Left lung (tissue), 10 donors: ENCODE data around the gene EXOC4. TPM values are rescaled to one million over a fixed set of nuclear protein-coding genes. Genes with fewer than 3 reads are reported as not detected.

Source experiments
- ATAC-seq: fragments of 200-7000 bp; cut with Tn5 transposase; one replicate; pipeline ENCODE4 v1.9.1; 2020; ENCODE audit warnings: moderate library complexity
- DNase-seq, 4 donors: peaks; one replicate each; pipeline ENCODE4 v3.0.0-alpha.2; 2013 to 2020
- H3K27ac ChIP-seq, 2 donors: fragments of 200-600 bp; sonication (generic) in 1 of 2; one replicate each; pipeline versions ENCODE4 v1.5.0 to v1.8.0; 2020 to 2021
- H3K27me3 ChIP-seq, 2 donors: fragments of 200-600 bp; sonication (generic) in 1 of 2; one replicate each; pipeline versions ENCODE4 v1.5.0 to v1.8.0; 2020 to 2021
- H3K36me3 ChIP-seq, 2 donors: fragments of 200-600 bp; sonication (generic) in 1 of 2; one replicate each; pipeline versions ENCODE4 v1.5.0 to v1.8.0; 2020 to 2021
- H3K4me1 ChIP-seq, 2 donors: fragments of 200-600 bp; one replicate each; pipeline ENCODE4 v1.8.0; 2021
- H3K4me3 ChIP-seq, 2 donors: fragments of 200-600 bp; sonication (generic) in 1 of 2; one replicate each; pipeline versions ENCODE4 v1.5.0 to v1.8.0; 2020 to 2021; ENCODE audit warnings: mild to moderate bottlenecking in 1 of 2
- H3K9me3 ChIP-seq, 2 donors: fragments of 200-600 bp; sonication (generic) in 1 of 2; one replicate each; pipeline versions ENCODE4 v1.5.0 to v1.8.0; 2020 to 2021
- intact Hi-C, 2 donors: fragments of 100-400 bp; cut with DNase I; formaldehyde crosslinking; loops; one replicate each; pipeline versions ENCODE4 v1.11.2 to v1.14.2; 2022
- polyA plus RNA-seq, 6 donors: library from polyadenylated mRNA; unstranded; fragments of 120-200 nt; gene quantifications; one replicate each; pipeline ENCODE4 v1.2.1, GENCODE V29; 2013; ENCODE audit not compliant: insufficient read length in 6 of 6
- total RNA-seq, 2 donors: library from RNA; stranded (reverse); fragmentation: NEBNext Ultra II Directional; extraction: Animal tissue kit (Norgen Biotek cat#: 25700); gene quantifications; one replicate each; pipeline ENCODE4 v1.2.1, GENCODE V29; 2021
- TF ChIP-seq, protein P1 (sequence below), 2 donors: fragments of 200-600 bp; sonication (generic) in 1 of 2; IDR thresholded peaks; one replicate each; pipeline versions ENCODE4 v1.5.0 to v1.8.0; 2021; ENCODE audit warnings: antibody characterized with exemption in 2 of 2
- donor health status: DM: no; HTN: yes; CAD: no.
- donor health status: DM: no; HTN: no; CAD: no.

Gene EXOC4
- total and polyA plus RNA-seq, 8 donors, result 52.5 to 79.4 (median 65.9) TPM

DNA sequence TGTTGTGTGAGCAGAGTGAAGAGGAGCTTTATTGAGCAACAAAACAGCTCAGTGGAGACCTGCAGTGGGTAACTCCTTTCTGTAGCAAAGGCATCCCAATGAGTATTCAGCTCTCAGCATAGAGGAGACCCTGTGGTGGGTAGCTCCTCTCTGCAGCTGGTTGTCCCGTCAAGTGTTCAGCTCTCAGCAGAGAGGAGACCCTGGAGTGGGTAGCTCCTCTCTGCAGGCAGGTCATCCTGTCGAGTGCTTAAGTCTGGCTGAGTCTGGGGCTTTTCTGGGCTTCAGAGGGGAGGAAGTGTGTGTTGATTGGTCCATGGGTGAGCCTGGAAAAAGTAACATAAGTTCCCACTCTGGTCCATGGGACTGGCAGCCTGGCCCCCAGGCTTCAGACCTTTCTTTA, 702.3 kb downstream of the EXOC4 start:
- Histone ChIP-seq H3K27ac (no peak overlapping the region), H3K27me3 (no peaks in the 10 kb centered on the region), H3K4me1 (no peaks in the 10 kb centered on the region), H3K4me3 (no peak overlapping the region), H3K9me3 (no peaks in the 10 kb centered on the region), H3K36me3 (peaks cover 0 to 5% of the 10 kb centered on the region in 2 donors)
- DNase-seq (no peak), ATAC-seq (no peak)
- TF ChIP-seq, protein P1, sequence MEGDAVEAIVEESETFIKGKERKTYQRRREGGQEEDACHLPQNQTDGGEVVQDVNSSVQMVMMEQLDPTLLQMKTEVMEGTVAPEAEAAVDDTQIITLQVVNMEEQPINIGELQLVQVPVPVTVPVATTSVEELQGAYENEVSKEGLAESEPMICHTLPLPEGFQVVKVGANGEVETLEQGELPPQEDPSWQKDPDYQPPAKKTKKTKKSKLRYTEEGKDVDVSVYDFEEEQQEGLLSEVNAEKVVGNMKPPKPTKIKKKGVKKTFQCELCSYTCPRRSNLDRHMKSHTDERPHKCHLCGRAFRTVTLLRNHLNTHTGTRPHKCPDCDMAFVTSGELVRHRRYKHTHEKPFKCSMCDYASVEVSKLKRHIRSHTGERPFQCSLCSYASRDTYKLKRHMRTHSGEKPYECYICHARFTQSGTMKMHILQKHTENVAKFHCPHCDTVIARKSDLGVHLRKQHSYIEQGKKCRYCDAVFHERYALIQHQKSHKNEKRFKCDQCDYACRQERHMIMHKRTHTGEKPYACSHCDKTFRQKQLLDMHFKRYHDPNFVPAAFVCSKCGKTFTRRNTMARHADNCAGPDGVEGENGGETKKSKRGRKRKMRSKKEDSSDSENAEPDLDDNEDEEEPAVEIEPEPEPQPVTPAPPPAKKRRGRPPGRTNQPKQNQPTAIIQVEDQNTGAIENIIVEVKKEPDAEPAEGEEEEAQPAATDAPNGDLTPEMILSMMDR (IDR thresholded peaks at IDR 0.05), result no peak
- intact Hi-C loops, result no loop called here

DNA sequence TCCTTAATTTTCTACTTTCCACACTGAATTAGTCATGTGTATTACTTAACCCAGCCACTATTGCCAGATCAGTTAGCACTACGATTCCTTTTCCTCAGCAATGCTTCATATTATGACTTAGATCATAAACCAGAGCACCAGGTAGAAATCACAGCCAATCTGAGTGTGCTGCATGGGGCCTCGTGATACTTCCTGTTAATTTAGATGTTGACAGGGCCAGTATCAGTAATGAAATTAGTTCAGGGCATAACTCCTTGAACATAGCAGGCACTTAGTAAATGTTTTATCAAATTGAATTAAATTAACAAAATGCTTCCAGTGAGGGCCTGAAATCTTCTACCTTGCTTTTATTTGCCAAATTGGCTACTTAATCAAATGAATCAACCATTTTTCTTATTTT, 705.0 kb downstream of the EXOC4 start:
- TF ChIP-seq, protein P1 (IDR thresholded peaks at IDR 0.05), result no peak
- H3K36me3 ChIP-seq, result no peaks in the 10 kb centered on the region
- ATAC-seq (no peak), DNase-seq (no peak)
- H3K4me1 ChIP-seq, result no peaks in the 10 kb centered on the region
- intact Hi-C loops, result no loop called here
- H3K27ac ChIP-seq, result no peak overlapping the region
- H3K4me3 ChIP-seq, result no peak overlapping the region
- no peaks in the 10 kb centered on the region for H3K9me3 ChIP-seq
- H3K27me3 ChIP-seq, result no peaks in the 10 kb centered on the region

DNA sequence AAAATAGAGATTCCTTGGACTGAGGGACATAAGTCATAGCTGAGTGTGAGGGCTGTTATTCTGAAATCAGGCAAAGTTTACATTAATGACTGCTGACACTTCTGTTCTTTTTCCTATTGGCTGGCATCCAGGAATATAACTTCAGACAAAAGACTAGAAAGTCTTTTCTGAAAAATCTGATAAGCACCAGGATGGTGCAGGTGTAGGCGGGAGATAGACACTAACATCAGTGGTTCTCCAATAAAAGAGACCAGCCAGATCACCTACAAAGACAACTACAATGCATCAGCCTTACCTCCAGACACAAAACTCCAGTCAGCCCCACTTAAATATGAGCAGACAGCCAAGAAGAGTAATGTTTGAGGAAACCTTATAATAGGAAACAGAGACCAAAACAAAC, 705.9 kb downstream of the EXOC4 start:
- DNase-seq, result no peak
- TF ChIP-seq, protein P1 (IDR thresholded peaks at IDR 0.05), result no peak
- Histone ChIP-seq H3K4me3 (no peak overlapping the region), H3K27me3 (no peaks in the 10 kb centered on the region), H3K36me3 (no peaks in the 10 kb centered on the region), H3K27ac (no peak overlapping the region), H3K4me1 (no peaks in the 10 kb centered on the region), H3K9me3 (no peaks in the 10 kb centered on the region)
- intact Hi-C loops, result no loop called here
- no peak for ATAC-seq

DNA sequence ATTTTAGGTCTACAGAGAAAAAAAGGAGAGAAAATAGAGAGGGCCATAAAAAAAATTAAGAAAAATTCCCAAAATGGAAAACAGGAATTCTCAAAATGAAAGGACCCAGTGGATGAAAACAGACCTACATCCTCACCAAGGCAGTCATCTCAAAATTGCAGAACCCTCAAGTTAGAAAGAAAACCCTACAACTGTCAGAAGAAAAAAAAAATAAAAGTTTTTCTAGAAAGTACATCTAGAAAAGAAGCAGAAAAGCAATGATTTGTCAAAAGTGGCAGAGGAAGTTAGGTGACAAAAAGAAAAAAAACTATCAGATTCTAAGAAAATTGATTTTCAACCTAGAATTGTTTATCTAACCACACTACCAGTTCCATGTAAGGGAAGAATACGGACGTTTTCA, 706.6 kb downstream of the EXOC4 start:
- Histone ChIP-seq H3K4me1 (no peaks in the 10 kb centered on the region), H3K27ac (no peak overlapping the region), H3K9me3 (peaks cover 0 to 4% of the 10 kb centered on the region in 2 donors), H3K36me3 (no peaks in the 10 kb centered on the region), H3K4me3 (no peak overlapping the region), H3K27me3 (no peaks in the 10 kb centered on the region)
- DNase-seq (no peak), ATAC-seq (no peak)
- intact Hi-C loops, result no loop called here
- TF ChIP-seq, protein P1 (IDR thresholded peaks at IDR 0.05), result no peak

DNA sequence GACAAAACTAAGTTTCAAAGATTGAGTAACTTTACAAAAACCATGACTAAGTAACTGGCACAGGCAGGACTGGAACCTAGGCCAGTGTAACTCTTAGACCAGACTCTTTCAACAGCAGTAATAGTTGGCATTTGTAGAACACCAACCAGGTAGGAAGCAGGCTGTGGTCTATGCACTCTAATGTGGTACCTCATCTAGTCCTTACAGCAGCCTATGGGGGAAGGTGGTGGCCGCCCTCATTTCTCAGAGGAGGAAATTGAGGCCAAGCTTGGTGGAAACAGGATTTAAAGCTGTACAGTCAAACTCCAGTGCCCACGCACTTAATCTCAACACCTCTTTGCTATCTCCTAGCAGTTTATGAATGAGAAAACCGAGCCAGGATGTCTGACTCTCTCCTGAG, 708.8 kb downstream of the EXOC4 start:
- TF ChIP-seq, protein P1 (IDR thresholded peaks at IDR 0.05), result no peak
- no peak for ATAC-seq

More for the DNA sequence above, 708.8 kb downstream of the EXOC4 start:
- H3K36me3 ChIP-seq, result no peaks in the 10 kb centered on the region
- H3K27ac ChIP-seq, result no peak overlapping the region
- no peaks in the 10 kb centered on the region for H3K27me3 ChIP-seq
- H3K4me1 ChIP-seq, result no peaks in the 10 kb centered on the region
- DNase-seq, result no peak
- no peak overlapping the region for H3K4me3 ChIP-seq
- peaks cover 0 to 16% of the 10 kb centered on the region in 2 donors for H3K9me3 ChIP-seq
- intact Hi-C loops, result no loop called here
